Hepatocyte (in vitro differentiated cells): ENCODE data around the gene DCST2.
"Not testable (repeated sequence)": the region's sequence is repeated elsewhere in the genome, so short reads cannot be mapped to it uniquely, and the experiment has no call there.

Experiments used
- EZH2 ChIP-seq: fragments of 200-600 bp; sonication (generic); IDR thresholded peaks from 2 replicates; pipeline ENCODE4 v1.6.1; 2016; ENCODE audit warnings: antibody characterized with exemption, mild to moderate bottlenecking, borderline replicate concordance
- EZH2phosphoT487 ChIP-seq: fragments of 200-600 bp; sonication (generic); IDR thresholded peaks from one replicate; pipeline ENCODE4 v1.6.1; 2018; ENCODE audit warnings: antibody characterized with exemption, mild to moderate bottlenecking, low read depth, moderate library complexity; ENCODE audit not compliant: unreplicated experiment, severe bottlenecking
- TF ChIP-seq, protein P1 (sequence below): fragments of 200-600 bp; sonication (generic); IDR thresholded peaks from 2 replicates; pipeline ENCODE4 v1.5.1; 2016; ENCODE audit warnings: antibody characterized with exemption, mild to moderate bottlenecking; ENCODE audit not compliant: poor library complexity

DNA sequence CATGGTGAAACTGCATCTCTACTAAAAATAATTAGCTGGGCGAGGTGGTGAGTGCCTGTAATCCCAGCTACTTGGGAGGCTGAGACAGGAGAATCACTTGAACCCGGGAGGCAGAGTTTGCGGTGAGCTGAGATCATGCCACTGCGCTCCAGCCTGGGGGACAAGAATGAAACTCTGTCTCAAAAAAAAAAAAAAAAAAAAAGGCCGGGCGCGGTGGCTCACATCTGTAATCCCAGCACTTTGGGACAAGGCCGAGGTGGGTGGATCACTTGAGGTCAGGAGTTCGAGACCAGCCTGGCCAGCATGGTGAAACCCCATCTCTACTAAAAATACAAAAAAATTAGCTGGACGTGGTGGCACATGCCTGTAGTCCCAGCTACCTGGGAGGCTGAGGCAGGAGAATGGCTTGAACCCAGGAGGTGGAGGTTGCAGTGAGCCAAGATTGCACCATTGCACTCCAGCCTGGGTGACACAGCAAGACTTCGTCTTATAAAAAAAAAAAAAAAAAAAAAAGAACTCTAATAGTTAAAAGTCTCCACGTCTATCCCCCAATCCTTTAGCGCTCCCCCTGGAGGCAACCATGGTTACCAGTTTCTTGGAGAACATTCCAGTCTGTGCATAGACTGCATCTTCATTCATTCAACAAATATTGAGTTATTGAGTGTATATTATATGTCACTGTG is 38.1 kb downstream of the DCST2 start:
- not testable (repeated sequence) for TF ChIP-seq EZH2, EZH2phosphoT487
- TF ChIP-seq, protein P1, sequence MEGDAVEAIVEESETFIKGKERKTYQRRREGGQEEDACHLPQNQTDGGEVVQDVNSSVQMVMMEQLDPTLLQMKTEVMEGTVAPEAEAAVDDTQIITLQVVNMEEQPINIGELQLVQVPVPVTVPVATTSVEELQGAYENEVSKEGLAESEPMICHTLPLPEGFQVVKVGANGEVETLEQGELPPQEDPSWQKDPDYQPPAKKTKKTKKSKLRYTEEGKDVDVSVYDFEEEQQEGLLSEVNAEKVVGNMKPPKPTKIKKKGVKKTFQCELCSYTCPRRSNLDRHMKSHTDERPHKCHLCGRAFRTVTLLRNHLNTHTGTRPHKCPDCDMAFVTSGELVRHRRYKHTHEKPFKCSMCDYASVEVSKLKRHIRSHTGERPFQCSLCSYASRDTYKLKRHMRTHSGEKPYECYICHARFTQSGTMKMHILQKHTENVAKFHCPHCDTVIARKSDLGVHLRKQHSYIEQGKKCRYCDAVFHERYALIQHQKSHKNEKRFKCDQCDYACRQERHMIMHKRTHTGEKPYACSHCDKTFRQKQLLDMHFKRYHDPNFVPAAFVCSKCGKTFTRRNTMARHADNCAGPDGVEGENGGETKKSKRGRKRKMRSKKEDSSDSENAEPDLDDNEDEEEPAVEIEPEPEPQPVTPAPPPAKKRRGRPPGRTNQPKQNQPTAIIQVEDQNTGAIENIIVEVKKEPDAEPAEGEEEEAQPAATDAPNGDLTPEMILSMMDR = peak; percentile 30
